SK-MEL-5 (cell line): Measurements from ENCODE around the gene METTL1. TPM values are rescaled to one million over a fixed set of nuclear protein-coding genes. Genes with fewer than 3 reads are reported as not detected.
A peak's percentile ranks its signal among the peaks of the same experiment; 100 is the strongest.

Source experiments
- DNase-seq: peaks from one replicate; pipeline ENCODE4 v3.0.0-alpha.2; 2016; ENCODE audit warnings: low read depth, low spot score
- in situ Hi-C: cut with HindIII; loops from 2 replicates; pipeline ENCODE4 v1.10.0; 2016; ENCODE audit warnings: low sequenced_read_pairs, high pct_unique_total_duplicates, low pct_unique_long_range_greater_than_20kb
- total RNA-seq: library from RNA; depleted of rRNA; stranded (reverse); fragments of >200 nt; shearing (Covaris generic); gene quantifications from 2 replicates; pipeline ENCODE4 v1.2.3, GENCODE V29; 2014

Gene METTL1
- total RNA-seq, 1 experiment from 2014 or later, result 9.7 TPM

- in situ Hi-C loops, result no loop called here
- no peak for DNase-seq
Observed at GRCh38 chr12:57761391-57761998, 10.4 kb downstream of the METTL1 start.

GRCh38 chr12:57760347-57760982 is 11.4 kb downstream of the METTL1 start:
- in situ Hi-C loops, result no loop called here
- DNase-seq, result no peak

- in situ Hi-C loops, result no loop called here
Observed at GRCh38 chr12:57759360-57759980, 12.4 kb downstream of the METTL1 start.

GRCh38 chr12:57758552-57759359 is 13.1 kb downstream of the METTL1 start:
- DNase-seq, result no peak
- in situ Hi-C loops, result no loop called here

More at GRCh38 chr12:57759360-57759980, 12.4 kb downstream of the METTL1 start:
- peak; percentile 60 for DNase-seq

DNA sequence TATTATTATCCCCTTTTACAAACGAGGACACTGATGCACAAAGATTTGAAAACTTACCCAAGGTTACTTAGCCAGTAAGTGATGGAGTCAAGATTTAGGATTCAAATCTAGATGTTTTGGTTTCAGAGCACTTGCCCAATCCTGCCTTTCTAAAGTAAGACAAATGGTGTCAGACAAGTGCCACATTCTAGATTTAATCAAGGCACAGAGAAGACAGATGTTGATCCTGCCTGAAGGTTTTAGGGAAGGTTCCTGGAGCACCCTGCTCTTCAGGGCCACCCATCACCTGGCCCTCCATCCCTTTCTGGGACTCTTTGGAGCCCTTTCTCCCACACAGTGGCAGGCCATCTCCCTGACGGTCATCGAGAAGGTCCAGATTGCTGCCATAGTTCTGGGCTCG is 14.1 kb downstream of the METTL1 start:
- in situ Hi-C loops, result no loop called here
- no peak for DNase-seq

GRCh38 chr12:57756406-57757341 is 15.2 kb downstream of the METTL1 start:
- DNase-seq, result peak; percentile 68
- in situ Hi-C loops, result no loop called here

DNA sequence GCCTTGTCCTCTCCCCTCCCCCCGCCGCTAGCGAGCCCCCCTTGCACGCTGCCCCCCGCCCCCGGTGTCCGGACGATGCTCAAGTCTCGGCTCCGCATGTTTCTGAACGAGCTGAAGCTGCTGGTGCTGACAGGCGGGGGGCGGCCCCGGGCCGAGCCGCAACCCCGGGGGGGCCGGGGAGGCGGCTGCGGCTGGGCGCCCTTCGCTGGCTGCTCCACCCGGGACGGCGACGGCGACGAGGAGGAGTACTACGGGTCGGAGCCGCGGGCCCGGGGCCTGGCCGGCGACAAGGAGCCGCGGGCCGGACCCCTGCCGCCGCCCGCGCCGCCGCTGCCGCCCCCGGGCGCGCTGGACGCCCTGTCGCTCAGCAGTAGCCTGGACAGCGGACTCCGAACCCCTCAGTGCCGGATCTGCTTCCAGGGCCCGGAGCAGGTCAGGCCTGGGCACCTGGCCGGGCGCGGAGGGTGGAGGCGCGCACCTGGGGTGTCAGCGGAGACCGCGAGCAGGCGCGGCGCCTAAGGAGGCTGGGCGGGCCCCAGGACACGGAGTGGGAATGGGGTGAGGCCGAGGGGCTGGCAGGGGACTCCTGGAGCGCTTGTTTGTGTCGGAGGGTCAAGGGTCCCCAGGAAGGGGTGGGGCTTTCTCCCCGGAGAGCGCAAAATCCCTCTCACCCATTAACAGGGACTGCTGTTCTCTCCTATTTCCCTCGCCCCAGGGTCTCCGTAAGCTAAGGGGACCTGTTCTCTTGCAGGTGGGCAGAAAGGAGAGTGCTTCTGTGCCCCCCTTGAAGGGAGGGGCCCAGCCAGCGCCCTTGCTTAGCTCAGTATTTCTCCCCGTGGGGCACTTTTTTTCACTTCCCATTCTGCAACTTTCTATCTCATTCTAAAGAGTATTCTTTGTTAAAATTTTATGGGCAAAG is 16.2 kb downstream of the METTL1 start:
- in situ Hi-C loops, result no loop called here

GRCh38 chr12:57755194-57755453 is 16.8 kb downstream of the METTL1 start:
- in situ Hi-C loops, result no loop called here
- DNase-seq, result no peak

More for the DNA sequence above, 16.2 kb downstream of the METTL1 start:
- no peak for DNase-seq

- in situ Hi-C loops, result no loop called here
- peak; percentile 68 for DNase-seq
Observed at GRCh38 chr12:57754411-57755193, 17.3 kb downstream of the METTL1 start, which contains the start of gene MARCHF9. Gene MARCHF9, plus strand, starts transcription at chr12:57755103. Its CDS starts 426 bp downstream, at chr12:57755529.

DNA sequence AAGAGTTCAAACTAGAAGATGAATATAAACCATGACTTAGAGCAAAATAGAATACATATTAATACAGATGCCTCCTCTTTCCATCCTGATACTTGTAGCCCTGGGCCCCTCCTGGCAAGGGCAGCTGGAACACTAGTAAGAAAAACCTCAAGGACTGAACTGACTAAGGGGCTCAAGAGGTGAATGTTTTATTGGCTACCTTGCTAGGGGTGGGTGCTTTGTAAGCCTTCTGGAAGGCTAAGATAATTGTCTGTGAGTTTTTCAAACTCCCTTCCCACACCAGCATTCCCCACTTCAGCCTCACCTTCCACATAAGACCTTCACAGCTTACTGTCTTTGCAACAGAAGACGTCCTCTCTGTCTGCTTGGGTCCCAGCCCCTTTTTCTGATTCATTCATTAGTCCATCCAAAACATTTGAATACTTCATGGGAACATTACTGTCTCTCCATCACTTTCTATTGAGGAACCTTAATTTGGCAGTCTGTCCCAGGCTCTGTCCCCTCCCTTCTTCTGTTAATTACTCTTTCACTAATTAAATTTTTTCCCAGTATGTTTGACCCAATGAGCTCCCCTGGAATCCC is 18.1 kb downstream of the METTL1 start:
- DNase-seq, result no peak
- in situ Hi-C loops, result no loop called here

GRCh38 chr12:57752668-57753000 is 19.3 kb downstream of the METTL1 start:
- in situ Hi-C loops, result no loop called here
- DNase-seq, result no peak

DNA sequence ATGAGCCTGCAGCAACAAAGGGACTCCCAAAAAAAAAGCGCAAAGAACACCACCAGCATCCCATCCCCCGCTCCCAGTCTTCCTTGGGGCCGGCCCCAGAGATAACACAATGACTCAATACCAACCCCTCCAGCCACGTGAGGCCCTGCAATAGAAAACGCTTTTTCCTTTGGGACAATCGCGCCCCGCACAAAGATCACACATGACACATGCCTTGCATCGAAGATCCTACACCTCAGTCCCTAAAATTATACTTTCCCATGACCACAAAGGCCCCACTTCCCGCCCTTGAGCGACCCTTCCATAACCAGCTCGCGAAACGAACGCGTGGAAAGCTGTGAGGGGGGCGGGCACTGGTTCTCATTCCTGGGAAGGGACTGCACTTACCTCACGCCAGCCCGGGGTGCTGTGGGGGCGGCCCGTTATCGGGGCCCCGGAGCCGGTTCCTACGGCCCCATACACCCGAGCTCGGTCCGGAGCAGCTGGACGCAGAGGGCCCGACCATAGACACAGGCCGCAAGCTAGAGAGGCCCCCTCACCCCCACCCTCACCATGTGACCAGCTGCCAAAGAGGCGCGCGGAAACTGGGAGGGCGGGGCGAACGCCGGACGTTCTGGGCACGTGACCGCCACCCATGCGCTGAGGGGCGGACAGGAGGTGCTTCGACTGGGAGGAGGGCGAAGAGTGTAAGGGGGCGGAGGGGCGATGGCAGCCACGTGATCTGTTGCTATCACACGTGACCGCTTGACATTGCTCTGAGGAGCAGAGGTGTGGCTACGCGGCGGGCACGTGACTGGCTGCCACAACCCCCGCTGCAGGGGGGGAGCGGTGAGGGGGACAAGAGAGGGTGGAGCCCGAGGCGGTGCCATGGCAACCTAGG is 19.9 kb downstream of the METTL1 start, which contains the start of gene CDK4:
Gene CDK4, minus strand, starts transcription at position 523 of the 880 bp plus-strand sequence. CDS start 593 bp downstream, outside the sequence.
- in situ Hi-C loops, result no loop called here
- peak; percentile 100 for DNase-seq

- in situ Hi-C loops, result no loop called here
- DNase-seq, result no peak
Observed at GRCh38 chr12:57751432-57751787, 20.5 kb downstream of the METTL1 start.

DNA sequence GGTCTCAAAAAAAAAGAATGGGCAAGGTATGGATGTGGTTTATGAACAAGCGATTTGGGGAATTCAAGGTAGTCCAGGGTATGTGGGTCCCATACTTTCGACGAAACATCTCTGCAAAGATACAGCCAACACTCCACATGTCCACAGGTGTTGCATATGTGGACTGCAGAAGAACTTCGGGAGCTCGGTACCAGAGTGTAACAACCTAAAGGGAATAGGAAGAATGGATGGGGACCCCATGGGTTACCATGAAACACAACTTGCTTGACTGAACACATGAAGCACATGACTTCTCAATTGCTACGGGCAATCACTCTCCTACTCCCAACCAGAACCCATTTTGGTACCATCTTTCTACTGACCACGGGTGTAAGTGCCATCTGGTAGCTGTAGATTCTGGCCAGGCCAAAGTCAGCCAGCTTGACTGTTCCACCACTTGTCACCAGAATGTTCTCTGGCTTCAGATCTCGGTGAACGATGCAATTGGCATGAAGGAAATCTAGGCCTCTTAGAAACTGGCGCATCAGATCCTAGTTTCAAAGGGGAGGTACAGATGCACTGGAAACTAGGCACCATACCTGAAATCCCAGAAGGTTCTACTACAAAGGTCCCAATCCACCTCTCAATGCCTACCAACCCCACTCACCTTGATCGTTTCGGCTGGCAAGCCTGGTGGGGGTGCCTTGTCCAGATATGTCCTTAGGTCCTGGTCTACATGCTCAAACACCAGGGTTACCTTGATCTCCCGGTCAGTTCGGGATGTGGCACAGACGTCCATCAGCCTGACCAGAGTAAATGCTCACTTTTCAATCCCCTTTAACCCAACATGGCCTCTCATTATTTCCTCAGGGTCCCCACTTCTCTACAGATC is 21.1 kb downstream of the METTL1 start:
- in situ Hi-C loops, result no loop called here
- DNase-seq, result no peak
